Calu3 (cell line): ENCODE data around the gene HASPIN. TPM values are rescaled to one million over a fixed set of nuclear protein-coding genes. Genes with fewer than 3 reads are reported as not detected.
A peak's percentile ranks its signal among the peaks of the same experiment; 100 is the strongest.

ENCODE experiments used
- BruUV-seq: library from RNA; stranded (reverse); fragments of 400-500 nt; replicated peaks from 2 replicates; lab custom pipeline; 2021; lab: Mats Ljungman, UMichigan
- CTCF ChIA-PET: fragments of 300-600 bp; sonication (Branson Sonifier 250); formaldehyde crosslinking; loops from one replicate; lab custom pipeline; 2022; ENCODE audit warnings: antibody characterized with exemption; lab: Charles Lee
- DNase-seq: peaks from one replicate; pipeline ENCODE4 v3.0.0; 2022
- H3K27ac Mint-ChIP-seq: one replicate; pipeline ENCODE4 v1.8.0; 2022; ENCODE audit warnings: mixed read lengths; ENCODE audit not compliant: unreplicated experiment
- H3K27me3 Mint-ChIP-seq: one replicate; pipeline ENCODE4 v1.8.0; 2022; ENCODE audit warnings: mixed read lengths; ENCODE audit not compliant: unreplicated experiment
- H3K36me3 Mint-ChIP-seq: one replicate; pipeline ENCODE4 v1.8.0; 2022; ENCODE audit warnings: mild to moderate bottlenecking, moderate library complexity, mixed read lengths; ENCODE audit not compliant: insufficient read depth, unreplicated experiment
- H3K4me1 Mint-ChIP-seq: one replicate; pipeline ENCODE4 v1.8.0; 2022; ENCODE audit warnings: mild to moderate bottlenecking, low read depth, mixed read lengths; ENCODE audit not compliant: unreplicated experiment
- H3K4me3 Mint-ChIP-seq: one replicate; pipeline ENCODE4 v1.8.0; 2022; ENCODE audit warnings: mild to moderate bottlenecking, low read depth, moderate library complexity, mixed read lengths; ENCODE audit not compliant: unreplicated experiment
- H3K9me3 Mint-ChIP-seq: one replicate; pipeline ENCODE4 v1.8.0; 2022; ENCODE audit warnings: low read depth, mixed read lengths; ENCODE audit not compliant: unreplicated experiment
- intact Hi-C: fragments of 100-400 bp; cut with micrococcal nuclease; formaldehyde crosslinking; loops from one replicate; pipeline ENCODE4 v1.10.0; 2022; ENCODE audit not compliant: unreplicated experiment
- total RNA-seq: library from RNA; stranded (reverse); gene quantifications from 2 replicates; pipeline ENCODE4 v1.2.3, GENCODE V29; 2022
- TF ChIP-seq, protein P1 (sequence below): fragments of 200-600 bp; IDR thresholded peaks from one replicate; pipeline ENCODE4 v1.8.0; 2022; ENCODE audit warnings: antibody characterized with exemption; ENCODE audit not compliant: unreplicated experiment

Gene HASPIN
- total RNA-seq, 1 experiment from 2014 or later, result 13.4 TPM

DNA sequence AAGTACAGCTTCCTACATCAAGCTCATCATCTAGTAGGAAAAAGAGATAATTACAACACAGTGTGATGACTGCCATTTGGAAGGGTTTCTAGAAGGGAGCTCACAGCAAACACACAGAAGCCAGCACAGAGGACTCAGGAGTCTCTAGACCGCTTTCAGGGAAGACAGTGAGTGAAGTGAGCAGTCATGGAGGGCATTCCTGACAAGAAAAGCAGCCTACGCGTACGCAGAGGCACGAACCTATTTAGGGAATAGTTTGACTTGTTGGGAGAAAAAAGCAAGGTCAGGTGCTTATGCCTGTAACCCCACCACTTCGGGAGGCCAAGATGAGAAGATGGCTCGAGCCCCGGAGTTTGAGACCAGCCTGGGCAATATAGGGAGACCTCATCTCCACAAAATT lies 8.4 kb upstream of the HASPIN start:
- BruUV-seq, result no TSS peak
- H3K36me3 Mint-ChIP-seq, result peaks cover 24% of the 10 kb centered on the region

DNA sequence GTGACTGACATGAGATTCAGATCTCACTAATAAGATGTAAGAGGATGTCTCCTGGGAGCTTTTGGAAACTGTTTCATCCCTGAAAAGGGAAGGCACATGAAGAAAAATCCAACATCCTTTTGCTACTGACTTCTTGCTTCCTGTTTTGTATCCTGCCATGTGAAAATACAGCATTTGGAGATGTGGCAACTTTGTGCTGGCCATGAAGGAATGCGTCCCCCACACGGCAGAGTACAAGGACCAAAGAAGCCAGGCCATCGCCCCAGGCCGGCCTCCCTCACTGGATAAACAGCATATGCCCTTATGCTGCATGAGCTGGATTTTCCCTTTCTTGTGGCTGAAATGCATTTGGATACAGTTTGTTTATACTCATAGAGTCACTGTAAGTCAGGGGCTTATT lies 5.5 kb upstream of the HASPIN start:
- peaks cover 45% of the 10 kb centered on the region for H3K36me3 Mint-ChIP-seq
- TF ChIP-seq, protein P1, sequence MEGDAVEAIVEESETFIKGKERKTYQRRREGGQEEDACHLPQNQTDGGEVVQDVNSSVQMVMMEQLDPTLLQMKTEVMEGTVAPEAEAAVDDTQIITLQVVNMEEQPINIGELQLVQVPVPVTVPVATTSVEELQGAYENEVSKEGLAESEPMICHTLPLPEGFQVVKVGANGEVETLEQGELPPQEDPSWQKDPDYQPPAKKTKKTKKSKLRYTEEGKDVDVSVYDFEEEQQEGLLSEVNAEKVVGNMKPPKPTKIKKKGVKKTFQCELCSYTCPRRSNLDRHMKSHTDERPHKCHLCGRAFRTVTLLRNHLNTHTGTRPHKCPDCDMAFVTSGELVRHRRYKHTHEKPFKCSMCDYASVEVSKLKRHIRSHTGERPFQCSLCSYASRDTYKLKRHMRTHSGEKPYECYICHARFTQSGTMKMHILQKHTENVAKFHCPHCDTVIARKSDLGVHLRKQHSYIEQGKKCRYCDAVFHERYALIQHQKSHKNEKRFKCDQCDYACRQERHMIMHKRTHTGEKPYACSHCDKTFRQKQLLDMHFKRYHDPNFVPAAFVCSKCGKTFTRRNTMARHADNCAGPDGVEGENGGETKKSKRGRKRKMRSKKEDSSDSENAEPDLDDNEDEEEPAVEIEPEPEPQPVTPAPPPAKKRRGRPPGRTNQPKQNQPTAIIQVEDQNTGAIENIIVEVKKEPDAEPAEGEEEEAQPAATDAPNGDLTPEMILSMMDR, result no peak
- H3K9me3 Mint-ChIP-seq, result no peaks in the 10 kb centered on the region
- no peak overlapping the region for H3K4me3 Mint-ChIP-seq
- no peaks in the 10 kb centered on the region for H3K27me3 Mint-ChIP-seq
- H3K4me1 Mint-ChIP-seq, result peaks cover 11% of the 10 kb centered on the region
- intact Hi-C loops, result no loop called here
- DNase-seq, result no peak
- BruUV-seq, result no TSS peak
- CTCF ChIA-PET, result no interaction called here
- no peak overlapping the region for H3K27ac Mint-ChIP-seq

More for the DNA sequence above, 8.4 kb upstream of the HASPIN start:
- H3K27ac Mint-ChIP-seq, result no peak overlapping the region
- H3K9me3 Mint-ChIP-seq, result no peaks in the 10 kb centered on the region
- TF ChIP-seq, protein P1, result no peak
- CTCF ChIA-PET, result no interaction called here
- H3K4me1 Mint-ChIP-seq, result no peaks in the 10 kb centered on the region
- intact Hi-C loops, result no loop called here
- no peaks in the 10 kb centered on the region for H3K27me3 Mint-ChIP-seq
- H3K4me3 Mint-ChIP-seq, result no peak overlapping the region
- no peak for DNase-seq

DNA sequence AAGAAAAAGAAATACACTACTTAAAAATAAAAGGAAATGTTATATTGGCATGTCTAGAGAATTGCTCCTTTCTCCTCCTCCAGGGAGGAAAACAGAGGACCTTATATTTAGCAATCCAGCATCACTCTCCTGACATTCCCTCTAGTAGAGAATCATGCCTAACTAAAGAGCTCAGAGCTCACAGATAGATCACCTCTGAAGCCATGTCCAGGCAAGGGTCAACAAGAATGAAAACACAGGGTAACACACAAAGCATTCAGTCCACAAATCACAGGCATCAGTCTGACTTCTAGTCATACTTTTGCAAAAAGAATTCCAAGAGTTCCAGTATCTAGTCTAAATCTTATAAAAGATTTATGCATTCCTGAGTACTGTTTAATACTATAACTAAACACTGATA lies 4.4 kb upstream of the HASPIN start:
- TF ChIP-seq, protein P1, result no peak
- CTCF ChIA-PET, result no interaction called here
- no peaks in the 10 kb centered on the region for H3K9me3 Mint-ChIP-seq
- intact Hi-C loops, result no loop called here
- H3K4me3 Mint-ChIP-seq, result no peak overlapping the region
- H3K4me1 Mint-ChIP-seq, result peaks cover 12% of the 10 kb centered on the region
- H3K27me3 Mint-ChIP-seq, result no peaks in the 10 kb centered on the region
- peaks cover 56% of the 10 kb centered on the region for H3K36me3 Mint-ChIP-seq
- H3K27ac Mint-ChIP-seq, result no peak overlapping the region
- no peak for DNase-seq
- no TSS peak for BruUV-seq

DNA sequence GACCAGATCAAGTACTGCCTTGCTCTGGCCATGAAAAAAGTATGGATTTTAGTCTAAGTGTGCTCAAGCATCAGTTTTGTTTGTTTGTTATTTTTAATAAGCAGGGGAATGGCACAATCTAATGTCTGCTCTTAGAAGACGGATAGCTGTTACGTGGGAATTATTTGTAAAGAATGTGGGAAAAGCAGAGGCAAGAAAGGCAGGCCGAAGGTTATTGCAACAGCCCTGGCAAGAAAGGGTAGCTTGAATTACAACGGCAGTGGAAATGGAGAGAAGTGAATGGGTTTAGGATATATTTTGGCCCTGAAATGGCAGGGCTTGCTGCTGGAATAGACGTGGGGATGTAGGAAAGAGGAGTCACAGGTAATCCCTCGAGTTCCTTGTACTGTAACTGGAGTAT lies 987 bp upstream of the HASPIN start:
- Mint-ChIP-seq H3K27ac (peak overlapping the region; percentile 22), H3K4me1 (peaks cover 20% of the 10 kb centered on the region), H3K4me3 (peak overlapping the region; percentile 88), H3K9me3 (no peaks in the 10 kb centered on the region), H3K27me3 (no peaks in the 10 kb centered on the region), H3K36me3 (peaks cover 58% of the 10 kb centered on the region)
- BruUV-seq, result TSS peak; percentile 51
- intact Hi-C loops, result no loop called here
- TF ChIP-seq, protein P1, result no peak
- DNase-seq, result no peak
- CTCF ChIA-PET, result no interaction called here
